ENCODE measurements around the gene DET1.
"Not testable (repeated sequence)": the region's sequence is repeated elsewhere in the genome, so short reads cannot be mapped to it uniquely, and the experiment has no call there.

Gene DET1

GRCh38 chr15:88525418-88525817 lies 21.1 kb downstream of the DET1 start:
- no peak for TF ChIP-seq GATA1 (IDR thresholded peaks at IDR 0.05; ENCODE audit: low read depth, low read length)
- TF ChIP-seq POLR2A (IDR thresholded peaks at IDR 0.05; ENCODE audit: low read length) = no peak
- DNase-seq = no peak

- DNase-seq = not testable (repeated sequence)
These were observed 22.4 kb downstream of the DET1 start for GRCh38 chr15:88524094-88524493.

- TF ChIP-seq POLR2A (IDR thresholded peaks at IDR 0.05; ENCODE audit: low read length) = no peak
- TF ChIP-seq GATA1 (IDR thresholded peaks at IDR 0.05; ENCODE audit: low read depth, low read length) = no peak
- DNase-seq = no peak
These were observed 27.6 kb downstream of the DET1 start for GRCh38 chr15:88518903-88519302.

- TF ChIP-seq POLR2A (IDR thresholded peaks at IDR 0.05; ENCODE audit: low read length) = no peak
- no peak for TF ChIP-seq GATA1 (IDR thresholded peaks at IDR 0.05; ENCODE audit: low read depth, low read length)
- DNase-seq = no peak
These were observed 33.3 kb downstream of the DET1 start for GRCh38 chr15:88513195-88513594.

- TF ChIP-seq POLR2A (IDR thresholded peaks at IDR 0.05; ENCODE audit: low read length) (no peak), GATA1 (IDR thresholded peaks at IDR 0.05; ENCODE audit: low read depth, low read length) (no peak)
- no peak for DNase-seq
These were observed 33.9 kb downstream of the DET1 start for GRCh38 chr15:88512601-88513000.

GRCh38 chr15:88512078-88512477 lies 34.4 kb downstream of the DET1 start:
- TF ChIP-seq POLR2A (IDR thresholded peaks at IDR 0.05; ENCODE audit: low read length) (no peak), GATA1 (IDR thresholded peaks at IDR 0.05; ENCODE audit: low read depth, low read length) (no peak)
- DNase-seq = no peak

GRCh38 chr15:88511161-88511560 lies 35.3 kb downstream of the DET1 start:
- TF ChIP-seq GATA1 (IDR thresholded peaks at IDR 0.05; ENCODE audit: low read depth, low read length) (no peak), POLR2A (IDR thresholded peaks at IDR 0.05; ENCODE audit: low read length) (no peak)
- DNase-seq = no peak

GRCh38 chr15:88509964-88510363 lies 36.5 kb downstream of the DET1 start:
- TF ChIP-seq GATA1 (IDR thresholded peaks at IDR 0.05; ENCODE audit: low read depth, low read length) (no peak), POLR2A (IDR thresholded peaks at IDR 0.05; ENCODE audit: low read length) (no peak)
- no peak for DNase-seq

- TF ChIP-seq GATA1 (IDR thresholded peaks at IDR 0.05; ENCODE audit: low read depth, low read length) (no peak), POLR2A (IDR thresholded peaks at IDR 0.05; ENCODE audit: low read length) (no peak)
- DNase-seq = no peak
These were observed 37.2 kb downstream of the DET1 start for GRCh38 chr15:88509321-88509720.

- TF ChIP-seq GATA1 (IDR thresholded peaks at IDR 0.05; ENCODE audit: low read depth, low read length) = no peak
- no peak for TF ChIP-seq POLR2A (IDR thresholded peaks at IDR 0.05; ENCODE audit: low read length)
- no peak for DNase-seq
These were observed 39.9 kb downstream of the DET1 start for GRCh38 chr15:88506628-88507027.

GRCh38 chr15:88505721-88506120 lies 40.8 kb downstream of the DET1 start:
- no peak for TF ChIP-seq POLR2A (IDR thresholded peaks at IDR 0.05; ENCODE audit: low read length)
- TF ChIP-seq GATA1 (IDR thresholded peaks at IDR 0.05; ENCODE audit: low read depth, low read length) = no peak
- no peak for DNase-seq

- DNase-seq = no peak
- TF ChIP-seq GATA1 (IDR thresholded peaks at IDR 0.05; ENCODE audit: low read depth, low read length) = no peak
- TF ChIP-seq POLR2A (IDR thresholded peaks at IDR 0.05; ENCODE audit: low read length) = no peak
These were observed 42.0 kb downstream of the DET1 start for GRCh38 chr15:88504445-88504844.

GRCh38 chr15:88498996-88499395 lies 47.5 kb downstream of the DET1 start:
- DNase-seq = no peak
- TF ChIP-seq GATA1 (IDR thresholded peaks at IDR 0.05; ENCODE audit: low read depth, low read length) (no peak), POLR2A (IDR thresholded peaks at IDR 0.05; ENCODE audit: low read length) (no peak)

GRCh38 chr15:88497109-88497765 lies 49.2 kb downstream of the DET1 start:
- no peak for DNase-seq
- TF ChIP-seq GATA1 (IDR thresholded peaks at IDR 0.05; ENCODE audit: low read depth, low read length) (no peak), POLR2A (IDR thresholded peaks at IDR 0.05; ENCODE audit: low read length) (no peak)

- DNase-seq = no peak
- TF ChIP-seq POLR2A (IDR thresholded peaks at IDR 0.05; ENCODE audit: low read length) (no peak), GATA1 (IDR thresholded peaks at IDR 0.05; ENCODE audit: low read depth, low read length) (no peak)
These were observed 52.6 kb downstream of the DET1 start for GRCh38 chr15:88493844-88494243.

- TF ChIP-seq GATA1 (IDR thresholded peaks at IDR 0.05; ENCODE audit: low read depth, low read length) = no peak
- TF ChIP-seq POLR2A (IDR thresholded peaks at IDR 0.05; ENCODE audit: low read length) = no peak
- no peak for DNase-seq
These were observed 55.3 kb downstream of the DET1 start for GRCh38 chr15:88491158-88491557.
